Progenitor cell of endocrine pancreas (in vitro differentiated cells): Measurements from ENCODE around the gene UBTF. TPM values are rescaled to one million over a fixed set of nuclear protein-coding genes. Genes with fewer than 3 reads are reported as not detected.

Source experiments
- DNase-seq: peaks from one replicate; pipeline ENCODE4 v3.0.0; 2021; ENCODE audit warnings: low spot score; ENCODE audit not compliant: unreplicated experiment
- H3K27ac Mint-ChIP-seq: 2 replicates; pipeline ENCODE4 v1.8.0; 2021; ENCODE audit warnings: mild to moderate bottlenecking, moderate library complexity, mixed read lengths
- H3K27me3 Mint-ChIP-seq: 2 replicates; pipeline ENCODE4 v1.8.0; 2021; ENCODE audit warnings: mixed read lengths
- H3K36me3 Mint-ChIP-seq: 2 replicates; pipeline ENCODE4 v1.8.0; 2022; ENCODE audit warnings: mixed read lengths; ENCODE audit not compliant: insufficient read depth
- H3K4me1 Mint-ChIP-seq: 2 replicates; pipeline ENCODE4 v1.8.0; 2021; ENCODE audit warnings: low read depth, mixed read lengths
- H3K4me3 Mint-ChIP-seq: 2 replicates; pipeline ENCODE4 v1.8.0; 2021; ENCODE audit warnings: low read depth, mild to moderate bottlenecking, moderate library complexity, mixed read lengths
- H3K9me3 Mint-ChIP-seq: 2 replicates; pipeline ENCODE4 v1.8.0; 2021; ENCODE audit warnings: low read depth, mixed read lengths
- CTCF ChIP-seq: fragments of 200-600 bp; sonication (generic); IDR thresholded peaks from one replicate; pipeline ENCODE4 v1.5.0; 2021; ENCODE audit warnings: antibody characterized with exemption, mild to moderate bottlenecking; ENCODE audit not compliant: unreplicated experiment
- total RNA-seq: library from RNA; stranded (reverse); gene quantifications from 2 replicates; pipeline ENCODE4 v1.2.1, GENCODE V29; 2021

UBTF gene
- total RNA-seq, 1 donor from 2014 or later = 100 TPM

GRCh38 chr17:44221084-44221861 is 1.8 kb upstream of the UBTF start:
- peak; percentile 62 for DNase-seq
- H3K36me3 Mint-ChIP-seq = peaks cover 7% of the 10 kb centered on the region
- H3K27ac Mint-ChIP-seq = peak overlapping the region; percentile 90
- H3K9me3 Mint-ChIP-seq = no peaks in the 10 kb centered on the region
- peaks cover 14% of the 10 kb centered on the region for H3K4me1 Mint-ChIP-seq
- no peaks in the 10 kb centered on the region for H3K27me3 Mint-ChIP-seq
- no peak for TF ChIP-seq CTCF
- peak overlapping the region; percentile 91 for H3K4me3 Mint-ChIP-seq

DNA sequence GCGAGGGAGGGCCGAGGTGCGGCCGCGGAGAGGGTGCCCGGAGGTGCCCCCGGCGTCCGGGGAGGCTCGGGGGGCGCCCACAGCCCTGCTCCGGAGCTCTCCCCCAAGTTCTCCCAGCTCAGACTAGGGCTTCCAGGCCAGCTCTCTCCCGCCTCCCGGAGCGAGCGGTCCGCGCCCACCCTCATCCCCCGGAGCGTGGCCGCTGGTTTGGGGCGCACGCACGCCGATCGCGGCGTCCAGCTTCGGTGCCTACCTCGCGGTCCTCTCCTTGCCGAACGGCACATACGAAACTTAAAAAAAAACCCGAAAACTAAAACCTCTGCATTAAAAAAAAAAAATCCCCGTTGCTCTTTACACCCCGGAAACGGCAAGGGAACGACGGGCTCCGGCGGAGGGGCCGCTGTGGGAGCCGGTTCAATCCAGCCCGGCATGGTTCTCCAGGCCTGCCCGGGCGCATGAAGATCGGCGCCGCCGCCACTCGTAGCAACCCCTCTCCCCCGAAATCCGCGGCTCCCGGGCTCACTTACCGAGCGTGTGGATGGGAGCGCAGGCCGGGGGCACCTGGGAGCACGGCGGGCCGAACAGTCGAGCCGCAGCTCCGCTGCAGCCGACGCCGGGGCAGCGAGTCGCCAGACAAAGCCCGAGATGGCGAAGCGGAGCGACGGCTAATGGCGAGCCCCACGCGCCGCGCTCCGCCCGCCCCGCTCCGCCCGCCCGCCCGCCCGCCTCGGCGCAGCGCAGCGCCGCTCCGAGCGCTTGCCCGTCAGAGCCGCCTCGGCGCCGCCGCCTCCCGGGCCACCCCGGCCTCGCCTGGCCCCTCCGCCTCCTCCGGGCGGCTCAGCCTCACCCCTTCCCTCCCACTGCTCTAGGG is 973 bp upstream of the UBTF start:
- peak; percentile 39 for DNase-seq
- Mint-ChIP-seq H3K4me3 (peak overlapping the region; percentile 91), H3K9me3 (no peaks in the 10 kb centered on the region), H3K27me3 (no peaks in the 10 kb centered on the region), H3K27ac (peak overlapping the region; percentile 95), H3K4me1 (peaks cover 14% of the 10 kb centered on the region), H3K36me3 (peaks cover 7% of the 10 kb centered on the region)
- TF ChIP-seq CTCF = no peak

DNA sequence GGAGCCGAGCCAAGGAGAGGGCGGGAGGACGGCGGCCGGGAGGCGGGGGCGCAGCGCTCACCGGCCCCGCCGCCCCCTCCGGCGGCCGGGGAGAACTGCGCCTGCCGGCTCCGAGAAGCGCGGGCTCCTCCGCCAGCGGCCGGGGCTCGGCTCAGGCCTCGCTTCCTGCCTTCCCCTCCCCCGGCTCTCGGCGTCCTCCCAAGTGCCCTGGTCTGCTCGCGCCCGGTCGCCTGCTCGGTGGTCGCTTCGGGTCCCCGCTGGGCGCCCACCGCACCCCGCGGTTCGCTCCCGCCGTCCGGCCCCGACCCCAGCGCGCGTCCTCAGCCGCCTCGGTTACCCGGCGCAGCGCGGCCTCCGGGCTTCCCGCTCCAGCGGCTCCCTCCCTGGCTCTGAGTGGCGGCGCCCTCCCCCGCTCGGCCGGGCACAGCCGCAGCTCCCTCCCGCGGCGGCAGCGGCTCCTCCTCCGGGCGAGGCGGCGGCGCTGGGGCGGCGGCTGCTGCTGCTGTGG is 313 bp downstream of the UBTF start:
- Mint-ChIP-seq H3K4me3 (no peak overlapping the region), H3K27ac (no peak overlapping the region), H3K4me1 (peaks cover 14% of the 10 kb centered on the region), H3K27me3 (no peaks in the 10 kb centered on the region), H3K36me3 (peaks cover 16% of the 10 kb centered on the region), H3K9me3 (no peaks in the 10 kb centered on the region)
- DNase-seq = peak; percentile 62
- TF ChIP-seq CTCF = peak; percentile 55

- Mint-ChIP-seq H3K4me3 (peak overlapping the region; percentile 75), H3K27ac (peak overlapping the region; percentile 88), H3K36me3 (peaks cover 20% of the 10 kb centered on the region), H3K27me3 (no peaks in the 10 kb centered on the region), H3K9me3 (no peaks in the 10 kb centered on the region), H3K4me1 (peaks cover 14% of the 10 kb centered on the region)
- peak; percentile 61 for TF ChIP-seq CTCF
- peak; percentile 56 for DNase-seq
These were observed 949 bp downstream of the UBTF start for GRCh38 chr17:44218344-44219107.
